ENCODE results near the gene MUCL1.
"Not testable (repeated sequence)": the region's sequence is repeated elsewhere in the genome, so short reads cannot be mapped to it uniquely, and the experiment has no call there.

MUCL1 gene, protein sequence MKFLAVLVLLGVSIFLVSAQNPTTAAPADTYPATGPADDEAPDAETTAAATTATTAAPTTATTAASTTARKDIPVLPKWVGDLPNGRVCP

DNA sequence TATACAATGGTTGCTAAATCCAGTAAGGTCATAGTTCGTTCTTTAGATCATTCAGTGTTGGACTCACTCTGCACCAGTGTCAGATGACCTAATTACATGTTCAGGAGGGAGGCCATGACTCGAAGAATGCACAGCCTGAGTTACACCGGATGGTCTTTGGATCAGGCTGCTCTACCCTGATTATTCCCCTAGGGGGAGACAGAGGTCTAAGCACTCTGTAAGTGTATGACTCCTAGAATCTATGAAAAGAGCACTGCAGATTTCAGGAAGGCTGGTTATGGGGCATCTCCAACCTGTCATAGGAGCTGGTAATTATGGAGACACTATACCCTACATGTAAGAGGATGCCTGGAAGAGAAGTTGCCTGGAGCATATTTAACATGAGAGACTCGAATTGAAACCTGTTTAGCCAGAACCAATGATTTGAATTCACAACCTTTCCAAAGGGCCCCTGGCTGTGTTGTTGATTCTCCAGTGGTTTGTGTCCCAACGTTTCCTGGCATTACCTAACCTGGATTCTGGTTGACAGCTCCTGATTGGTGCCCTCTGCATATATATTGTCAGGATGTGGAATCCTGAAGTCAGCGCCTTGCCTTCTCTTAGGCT, at the start of gene MUCL1:
Gene MUCL1 (plus strand): TSS at position 584 of the 606 bp plus-strand sequence. CDS start 67 bp downstream, outside the sequence.
- DNase-seq = peak; percentile 62

DNA sequence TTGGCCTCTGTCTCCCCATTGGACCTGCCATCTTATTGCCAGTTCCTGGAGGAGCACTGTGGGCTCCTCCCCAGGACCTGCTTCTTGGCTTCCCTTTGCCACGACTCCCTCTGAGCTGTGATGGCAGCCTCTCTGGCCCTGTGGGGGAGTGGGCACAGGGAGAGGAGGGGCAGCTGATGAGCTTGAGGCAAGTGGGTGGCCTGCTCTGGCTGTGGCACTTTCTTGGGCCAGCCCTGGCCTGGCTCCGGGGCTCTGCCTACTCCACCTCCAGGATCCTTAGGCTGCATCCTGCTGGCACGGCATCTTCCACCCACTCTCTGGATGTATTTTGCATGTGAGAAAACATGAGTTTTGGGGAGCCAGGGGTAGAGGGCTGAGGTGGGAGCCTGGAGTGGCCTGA, 32.6 kb upstream of the MUCL1 start:
- DNase-seq = no peak

DNA sequence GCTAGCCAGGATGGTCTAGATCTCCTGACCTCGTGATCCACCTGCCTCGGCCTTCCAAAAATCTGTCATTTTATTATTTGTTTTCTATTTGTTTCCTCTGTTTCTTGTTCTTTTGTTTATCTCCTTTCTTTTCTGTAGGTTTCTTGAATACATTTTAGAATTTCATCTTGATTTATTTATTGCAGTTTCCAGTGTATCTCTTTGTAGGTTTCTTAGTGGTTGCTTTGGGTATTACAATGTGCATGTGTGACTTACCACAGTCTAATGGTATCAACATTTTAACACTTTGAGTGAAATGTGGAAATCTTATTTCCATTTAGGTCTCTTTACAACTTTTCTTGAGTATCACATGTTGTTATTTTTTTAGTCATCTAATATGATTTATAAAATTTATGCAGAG, 29.9 kb upstream of the MUCL1 start:
- DNase-seq = no peak

DNA sequence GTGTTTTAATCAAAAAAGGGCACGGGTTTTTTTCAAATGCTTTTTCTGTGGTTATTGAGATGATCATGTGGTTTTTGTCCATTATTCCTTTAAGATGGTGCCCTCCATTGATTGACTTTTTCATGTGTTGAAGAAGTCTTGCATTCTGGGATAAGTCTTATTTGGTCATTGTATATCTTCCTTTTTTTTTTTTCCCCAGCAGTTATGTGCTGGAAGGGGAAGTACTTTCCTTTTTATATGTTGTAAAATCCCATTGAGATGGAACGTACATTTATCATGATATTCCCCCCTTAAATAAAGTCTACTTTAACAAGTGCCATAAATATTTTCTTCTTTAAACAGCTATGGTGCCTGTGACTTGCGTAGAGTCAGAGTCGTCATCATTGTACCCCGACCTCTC, 24.8 kb upstream of the MUCL1 start:
- no peak for DNase-seq

DNA sequence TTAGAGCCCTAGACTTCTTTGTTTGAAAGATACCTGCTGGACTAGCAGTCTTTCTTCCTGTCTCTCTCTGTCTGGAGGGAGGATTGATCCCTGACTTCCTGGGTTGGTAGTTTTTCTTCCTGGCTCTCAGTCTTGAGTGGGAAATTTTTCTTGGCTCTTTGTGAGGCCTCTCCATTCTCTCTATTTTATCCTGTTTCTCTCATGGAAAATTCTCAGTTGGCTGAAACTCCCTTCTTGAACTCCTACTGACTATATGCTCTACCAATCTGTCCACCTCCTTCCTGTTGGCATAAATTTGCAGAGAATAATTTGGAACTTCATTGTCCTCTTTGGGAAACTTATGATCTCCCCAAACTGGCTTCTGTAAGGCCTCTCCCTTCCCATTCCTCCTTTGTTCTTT, 24.1 kb upstream of the MUCL1 start:
- DNase-seq = no peak

DNA sequence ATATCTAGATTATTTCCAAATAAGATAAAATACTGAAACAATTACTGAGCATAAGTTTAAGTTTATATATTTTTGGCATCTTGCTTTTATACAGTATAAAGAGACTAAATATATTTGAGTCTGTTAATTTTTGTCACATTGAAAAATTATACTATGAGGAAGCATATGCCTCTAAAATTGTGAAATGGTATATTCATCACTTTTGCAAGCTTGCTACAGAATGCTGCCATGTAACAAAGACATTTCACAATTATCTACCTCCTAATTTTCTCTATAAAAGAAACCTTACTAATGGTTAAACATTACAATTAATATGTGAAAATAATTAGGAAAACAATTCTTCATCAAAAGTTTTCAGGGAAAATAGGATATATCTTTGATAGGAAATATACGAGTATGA, 22.7 kb upstream of the MUCL1 start:
- no peak for DNase-seq

DNA sequence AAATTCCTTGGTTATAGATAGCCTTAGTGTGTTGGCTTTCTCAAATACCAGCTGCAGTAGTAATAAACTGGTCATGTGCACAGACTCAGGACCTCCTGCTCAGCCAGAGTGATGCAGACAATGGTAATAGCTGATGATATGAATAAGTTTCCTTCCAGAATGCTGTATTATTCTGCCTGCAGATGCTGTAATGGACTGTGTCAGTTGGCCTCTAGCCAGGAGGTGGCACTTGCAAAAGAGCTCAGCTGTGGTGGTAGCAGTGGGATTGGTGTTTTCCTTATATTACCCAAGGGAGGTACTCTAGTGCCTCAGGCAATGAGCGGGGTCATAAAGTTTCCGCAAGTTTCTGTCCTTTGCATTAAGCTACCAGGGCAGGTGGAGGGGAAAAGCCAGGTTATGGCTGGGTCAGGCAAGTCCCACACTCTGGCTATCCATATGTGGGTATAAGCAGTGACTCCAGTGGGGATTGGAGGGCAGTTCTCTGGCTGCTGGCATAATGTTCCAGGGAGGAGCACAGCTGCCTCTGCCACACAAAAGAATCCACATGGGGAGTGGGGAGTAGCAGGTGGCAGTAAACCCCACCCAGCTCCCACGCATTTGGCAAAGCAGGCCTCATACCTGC, 14.0 kb upstream of the MUCL1 start:
- DNase-seq = no peak

DNA sequence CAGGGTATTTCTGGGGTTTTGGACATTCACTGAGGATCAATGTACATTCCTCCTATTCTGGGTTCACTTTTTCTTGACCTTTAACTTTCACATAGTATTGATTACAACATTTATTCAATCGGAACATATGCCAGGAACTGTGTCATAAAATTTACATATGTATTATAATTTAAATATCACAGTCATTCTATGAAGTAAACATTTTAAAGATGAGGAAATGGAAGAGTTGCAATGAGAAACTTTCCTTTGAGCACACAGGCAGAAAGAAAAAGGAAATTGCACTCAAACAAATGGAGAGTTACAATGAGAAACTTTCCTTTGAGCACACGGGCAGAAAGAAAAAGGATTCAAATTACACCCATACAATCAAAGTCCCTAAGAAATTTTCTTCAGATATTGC, 3.1 kb downstream of the MUCL1 start:
- no peak for DNase-seq

DNA sequence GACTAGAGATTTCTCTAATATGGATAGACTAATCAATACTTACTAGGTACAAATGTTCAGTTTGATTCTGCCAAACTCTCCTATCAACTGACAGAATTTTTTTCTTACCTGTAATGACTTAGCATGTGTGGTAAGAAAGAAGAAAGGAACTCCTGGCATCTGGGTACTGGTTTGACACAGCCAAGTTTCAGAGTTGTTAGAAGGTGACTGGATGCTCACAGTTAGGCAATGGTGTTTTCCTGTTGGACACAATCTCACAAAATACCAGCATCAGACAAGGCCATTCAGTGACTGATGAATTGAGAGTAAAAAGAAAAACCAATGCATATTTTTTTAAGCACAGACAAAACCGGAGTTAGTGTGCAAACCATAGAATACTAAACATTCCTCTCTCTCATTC, 4.2 kb downstream of the MUCL1 start:
- DNase-seq = no peak

DNA sequence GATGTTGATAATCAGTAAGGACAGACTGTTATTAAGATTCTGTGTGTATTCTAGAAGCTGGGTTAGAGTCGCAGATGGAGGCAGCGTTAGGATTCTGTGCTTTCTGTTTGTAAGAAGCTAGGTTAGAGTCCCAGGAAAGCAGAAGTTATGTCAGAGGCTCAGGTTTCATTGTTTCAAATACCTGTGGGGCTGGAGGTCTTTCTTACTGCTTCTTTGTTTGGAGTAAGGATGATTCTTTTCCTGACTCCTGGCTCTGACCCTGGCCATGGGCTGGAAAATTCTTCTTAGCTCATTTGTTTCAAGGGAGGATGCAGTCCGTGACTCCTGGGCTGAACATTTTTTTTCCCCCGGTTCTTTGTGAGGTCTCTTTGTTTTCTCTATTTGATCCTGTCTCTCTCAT, 5.2 kb downstream of the MUCL1 start:
- DNase-seq = no peak

DNA sequence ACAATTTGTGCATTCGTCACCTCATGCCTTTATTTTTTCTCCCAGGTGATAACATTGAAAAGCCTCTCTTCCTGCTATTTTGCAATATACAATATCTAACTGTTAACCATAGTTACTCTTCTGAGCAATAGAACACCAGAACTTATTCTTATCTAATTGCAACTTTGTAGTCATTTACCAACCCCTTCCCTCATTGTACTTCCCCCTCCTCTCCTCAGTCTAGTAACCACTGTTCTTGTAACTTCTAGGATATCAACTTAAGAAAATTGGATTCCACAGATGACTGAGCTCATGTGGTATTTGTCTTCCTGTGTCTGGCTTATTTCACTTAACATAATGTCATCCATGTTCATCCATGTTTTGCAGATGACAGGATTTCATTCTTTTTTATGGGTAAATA, 7.6 kb downstream of the MUCL1 start:
- DNase-seq = no peak

DNA sequence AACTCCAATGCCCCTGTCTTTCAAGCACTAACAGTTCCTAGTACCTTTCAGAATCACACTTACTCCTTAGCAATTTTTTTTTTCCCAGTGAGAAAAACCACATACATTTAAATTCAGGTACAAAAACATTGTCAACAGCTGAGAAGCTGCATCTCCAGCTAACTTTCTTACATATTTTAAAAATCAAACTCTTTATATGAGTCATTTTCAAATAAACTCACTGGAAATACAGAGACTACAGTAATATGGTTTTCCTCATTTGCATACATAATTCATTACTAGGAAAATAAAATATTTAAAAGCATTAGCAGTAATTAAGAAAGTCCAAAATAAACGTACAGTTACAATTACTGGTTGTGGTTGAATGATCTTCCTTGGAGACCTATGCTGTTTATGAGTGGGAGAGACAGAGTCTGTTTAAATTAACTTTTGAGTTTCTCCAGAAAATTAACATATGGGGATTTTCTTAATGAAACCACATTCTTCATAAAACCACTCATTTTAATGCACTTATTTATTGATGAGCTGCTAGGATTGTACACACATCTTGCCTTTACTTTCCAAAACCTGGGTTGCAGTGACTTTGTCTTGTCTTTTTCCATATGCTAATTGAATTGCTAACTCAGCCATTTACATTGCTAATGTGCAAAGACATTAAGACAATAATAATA, 9.8 kb downstream of the MUCL1 start:
- no peak for DNase-seq

DNA sequence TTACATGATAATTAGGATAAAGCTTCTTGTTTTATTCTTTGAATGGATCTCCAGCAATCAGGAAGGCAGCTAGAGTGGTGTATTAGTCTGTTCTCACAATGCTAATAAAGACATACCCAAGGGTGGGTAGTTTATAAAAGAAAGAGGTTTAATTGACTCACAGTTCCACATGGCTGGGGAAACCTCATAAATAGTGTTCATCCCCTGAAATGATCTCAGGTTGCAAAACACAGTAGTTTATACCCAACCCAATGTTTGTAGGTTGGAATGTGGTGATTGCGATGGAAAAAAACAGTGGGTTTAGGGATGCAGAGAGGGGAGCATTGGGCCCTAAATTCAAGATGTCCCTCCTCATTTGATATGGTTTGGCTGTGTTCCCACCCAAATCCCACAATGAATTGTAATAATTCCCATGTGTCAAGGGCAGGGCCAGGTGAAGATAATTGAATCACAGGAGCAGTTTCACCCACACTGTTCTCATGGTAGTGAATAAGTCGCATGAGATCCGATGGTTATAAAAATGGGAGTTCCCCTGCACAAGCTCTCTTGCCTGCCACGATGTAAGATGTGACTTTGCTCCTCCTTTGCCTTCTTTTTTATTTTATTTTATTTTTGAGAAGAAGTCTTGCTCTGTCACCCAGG, 11.5 kb downstream of the MUCL1 start:
- no peak for DNase-seq

DNA sequence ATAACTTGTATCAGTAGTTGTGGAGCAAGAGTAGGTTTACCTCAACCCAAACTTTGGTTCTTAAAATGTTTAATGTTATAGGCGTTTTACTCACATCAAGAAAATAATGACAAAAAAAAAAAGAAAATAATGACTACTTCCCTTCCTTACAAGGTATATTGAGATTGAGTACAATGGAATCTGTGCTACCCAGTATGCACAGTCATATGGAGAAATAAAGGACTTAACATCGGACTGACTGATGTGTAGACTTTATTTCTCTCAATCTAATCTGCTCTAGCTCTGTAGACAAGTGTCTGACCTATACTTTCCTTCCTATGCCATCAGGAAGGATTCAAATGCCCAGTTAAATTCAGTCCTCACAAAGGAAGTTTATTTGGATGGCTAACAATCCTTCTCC, 14.4 kb downstream of the MUCL1 start:
- DNase-seq = no peak

DNA sequence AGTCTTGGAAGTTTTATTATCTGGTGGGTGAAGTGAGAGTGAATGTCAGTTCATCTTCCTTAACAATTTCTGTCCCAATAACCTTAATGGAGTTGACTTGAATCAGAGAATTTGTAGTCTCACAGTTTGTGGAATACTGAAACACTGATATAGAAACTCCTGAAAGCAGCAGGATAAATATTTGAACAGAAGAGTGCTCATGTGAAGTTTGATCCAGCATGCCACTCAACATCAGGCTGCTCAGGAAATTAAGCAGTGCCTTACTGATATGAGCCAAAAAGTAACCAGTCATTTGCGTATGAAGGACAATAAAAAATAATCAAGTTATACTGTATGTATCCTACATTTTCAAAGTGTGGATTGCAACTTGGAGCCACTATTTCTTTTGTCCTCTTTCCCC, 15.7 kb downstream of the MUCL1 start:
- DNase-seq = no peak

DNA sequence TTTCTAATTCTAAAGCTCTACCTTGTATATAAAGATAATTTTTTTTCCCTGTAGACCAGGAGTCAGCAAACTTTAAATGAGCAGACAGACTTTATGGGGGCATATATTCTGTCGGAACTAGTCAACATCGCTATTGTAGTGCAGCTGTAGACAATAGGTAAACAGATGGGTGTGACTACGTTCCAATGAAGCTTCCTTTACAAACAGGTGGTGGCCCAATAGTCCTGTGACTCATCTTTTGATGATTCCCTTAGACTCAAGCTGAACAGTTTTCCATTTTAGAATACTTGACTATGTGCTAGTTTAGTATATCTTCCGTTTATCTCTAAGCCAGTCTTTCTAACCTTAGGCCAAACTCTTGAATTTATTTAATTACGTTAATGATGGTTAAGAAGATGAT, 16.3 kb downstream of the MUCL1 start:
- DNase-seq = no peak

DNA sequence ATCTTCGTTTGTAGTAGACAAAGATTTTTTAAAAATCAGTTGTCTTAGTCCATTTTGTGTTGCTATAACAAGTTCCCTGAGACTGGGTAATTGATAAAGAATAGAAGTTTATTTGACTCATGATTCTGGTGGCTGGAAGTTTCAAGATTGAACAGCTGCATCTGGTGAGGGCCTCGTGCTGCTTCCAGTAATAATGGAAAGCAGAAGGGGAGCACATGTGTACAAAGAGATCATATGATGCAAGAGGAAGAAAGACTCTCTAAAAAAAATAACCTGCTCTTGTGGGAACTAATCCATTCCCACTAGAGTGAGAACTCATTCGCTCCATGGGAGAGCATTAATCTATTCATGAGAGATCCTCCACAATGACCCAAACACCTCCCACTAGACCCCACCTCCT, 24.8 kb downstream of the MUCL1 start:
- no peak for DNase-seq

DNA sequence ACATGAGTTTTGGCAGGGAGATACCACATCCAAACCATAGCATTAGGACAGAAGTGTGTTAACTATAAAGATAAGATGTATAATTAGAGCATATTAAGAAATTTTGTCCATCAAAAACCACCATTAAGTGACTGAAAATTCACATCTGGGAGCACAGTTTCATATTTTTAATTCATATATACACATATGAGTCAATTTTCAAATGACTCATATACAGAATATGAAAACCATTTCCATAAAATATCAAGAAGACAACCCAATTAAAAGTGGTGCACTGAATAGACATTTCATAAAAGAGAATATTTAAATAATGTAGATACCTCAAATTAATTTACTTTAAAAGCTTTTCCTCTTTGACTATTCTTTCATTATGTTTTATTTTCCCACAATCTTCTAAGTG, 25.3 kb downstream of the MUCL1 start:
- no peak for DNase-seq

DNA sequence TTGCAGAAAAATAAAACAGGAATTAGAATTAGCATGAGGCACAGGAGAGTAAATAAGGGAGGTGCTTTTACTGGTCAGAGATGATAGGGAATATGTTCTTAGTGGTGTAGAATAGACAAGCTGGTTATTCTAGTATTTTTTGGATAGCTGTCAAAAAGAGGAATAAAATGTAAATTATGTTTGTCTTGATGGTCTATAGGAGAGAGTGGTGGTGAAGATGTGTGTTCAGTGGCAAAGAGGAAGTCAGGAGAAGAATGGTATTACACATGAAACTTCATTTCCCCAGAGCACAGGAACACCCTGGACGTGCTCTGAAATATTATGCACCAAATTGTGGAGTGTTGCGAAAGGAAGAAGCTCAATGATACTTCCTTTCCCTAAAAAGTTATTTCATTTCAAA, 27.8 kb downstream of the MUCL1 start:
- no peak for DNase-seq

DNA sequence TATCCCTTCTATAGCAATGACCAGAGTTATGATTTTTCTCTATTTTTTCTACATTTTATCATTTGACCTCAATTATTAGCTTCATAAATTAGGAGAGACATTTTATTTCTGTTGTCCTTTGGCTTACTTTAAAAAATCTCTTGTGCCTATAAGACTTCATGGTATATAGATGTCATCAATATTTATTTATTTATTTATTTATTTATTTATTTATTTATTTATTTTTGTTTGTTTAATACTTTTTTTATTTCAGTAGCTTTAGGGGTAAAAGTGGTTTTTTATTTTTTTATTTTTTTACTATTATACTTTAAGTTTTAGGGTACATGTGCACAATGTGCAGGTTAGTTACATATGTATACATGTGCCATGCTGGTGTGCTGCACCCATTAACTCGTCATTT, 28.3 kb downstream of the MUCL1 start:
- DNase-seq = not testable (repeated sequence)

DNA sequence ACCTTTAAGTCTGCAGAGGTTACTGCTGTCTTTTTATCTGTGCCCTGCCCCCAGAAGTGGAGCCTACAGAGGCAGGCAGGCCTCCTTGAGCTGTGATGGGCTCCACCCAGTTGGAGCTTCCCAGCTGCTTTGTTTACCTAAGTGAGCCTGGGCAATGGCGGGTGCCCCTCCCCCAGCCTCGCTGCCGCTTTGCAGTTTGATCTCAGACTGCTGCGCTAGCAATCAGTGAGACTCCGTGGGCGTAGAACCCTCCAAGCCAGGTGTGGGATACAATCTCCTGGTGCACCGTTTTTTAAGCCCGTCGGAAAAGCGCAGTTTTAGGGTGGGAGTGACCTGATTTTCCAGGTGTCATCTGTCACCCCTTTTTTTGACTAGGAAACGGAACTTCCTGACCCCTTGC, 34.1 kb downstream of the MUCL1 start:
- DNase-seq = not testable (repeated sequence)

DNA sequence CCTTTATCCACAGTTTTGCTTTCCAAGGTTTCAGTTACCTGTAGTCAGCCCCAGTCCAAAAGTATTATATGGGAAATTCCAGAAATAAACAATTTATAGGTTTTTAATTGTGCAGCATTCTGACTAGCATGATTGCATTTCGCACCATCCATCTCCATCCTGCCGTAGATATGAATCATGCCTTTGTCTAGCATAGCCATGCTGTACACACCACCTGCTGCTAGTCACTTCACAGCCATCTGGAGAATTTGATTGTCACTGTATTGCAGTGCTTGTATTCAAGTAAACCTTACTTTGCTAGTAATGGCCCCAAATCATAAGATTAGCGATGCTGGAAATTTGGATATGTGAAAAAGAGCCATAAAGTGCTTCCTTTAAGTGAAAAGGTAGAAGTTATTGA, 36.0 kb downstream of the MUCL1 start:
- no peak for DNase-seq

DNA sequence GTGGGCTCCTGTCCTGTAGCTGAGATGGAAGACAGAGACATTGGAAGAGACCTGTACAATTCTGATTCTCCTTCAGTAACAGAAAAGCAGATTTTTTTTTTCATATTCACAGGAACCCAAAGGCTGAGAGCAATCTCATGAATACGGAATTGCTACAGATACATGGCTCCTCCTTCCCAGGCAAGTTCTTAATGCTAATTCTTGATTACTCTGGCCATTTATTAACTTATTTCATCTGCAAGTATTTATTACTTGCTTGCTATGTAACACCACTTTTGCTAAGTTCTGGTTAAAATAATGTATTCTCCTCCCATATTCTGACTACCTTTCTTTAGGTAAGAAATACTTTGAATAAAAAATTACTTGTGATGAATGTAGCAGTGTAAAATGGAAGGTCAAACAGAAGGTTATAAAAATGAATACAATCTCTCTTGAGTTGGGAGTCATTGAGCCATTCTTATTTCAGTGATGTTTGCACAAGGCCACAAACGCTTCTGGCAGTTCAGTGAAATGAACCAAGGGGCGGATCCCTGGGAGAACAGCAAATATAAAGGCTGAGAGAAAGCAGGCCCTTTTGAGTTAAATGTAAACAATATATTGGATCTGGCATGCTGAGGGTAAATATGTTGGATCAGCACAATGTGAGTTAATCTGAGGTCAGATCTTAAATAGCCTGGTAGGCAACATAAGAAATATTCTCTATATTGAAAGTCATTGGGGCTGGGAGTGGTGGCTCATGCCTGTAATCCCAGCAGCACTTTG, 37.6 kb downstream of the MUCL1 start:
- DNase-seq = no peak
